Measurements from ENCODE around the gene SBF2. TPM values are rescaled to one million over a fixed set of nuclear protein-coding genes. Genes with fewer than 3 reads are reported as not detected.

Gene SBF2
- total RNA-seq, 1 experiment from 2014 or later, result 31.3 TPM

- Histone ChIP-seq H2AFZ (ENCODE audit: low read length) (no peak overlapping the region), H3K79me2 (ENCODE audit: low read length) (peaks cover 24% of the 10 kb centered on the region), H3K4me2 (ENCODE audit: low read length) (no peak overlapping the region)
These were observed 84.7 kb downstream of the SBF2 start for GRCh38 chr11:10209326-10209725.

GRCh38 chr11:10208131-10208575 is 85.9 kb downstream of the SBF2 start:
- H3K79me2 ChIP-seq (ENCODE audit: low read length), result peaks cover 26% of the 10 kb centered on the region
- DNase-seq (peak; percentile 74), ATAC-seq (peak; percentile 74)
- H3K9ac ChIP-seq (ENCODE audit: low read length), result no peak overlapping the region
- ChIA-PET POLR2A (ENCODE audit: unreplicated experiment) (interaction anchor here (0.7 kb wide), 1 partner anchor 49 kb away, joined by 6 read pairs; no protein-coding TSS in a partner anchor), CTCF (no interaction called here)
- intact Hi-C loops (cut with micrococcal nuclease), result loop anchor here (1.0 kb wide), 1 partner anchor 99 kb away; no protein-coding TSS in a partner anchor
- no peak for TF ChIP-seq EZH2 (IDR thresholded peaks at IDR 0.05; ENCODE audit: low read length, unreplicated experiment)
- no peak for TF ChIP-seq EZH2phosphoT487 (IDR thresholded peaks at IDR 0.05; ENCODE audit: borderline replicate concordance, low read length)
- TF ChIP-seq CTCF (conservative IDR thresholded peaks at IDR 0.05; ENCODE audit: low read depth, low read length), result peak; percentile 72
- no peak overlapping the region for H2AFZ ChIP-seq (ENCODE audit: low read length)
- no peak overlapping the region for H3K4me3 ChIP-seq (ENCODE audit: low read length)
- no peaks in the 10 kb centered on the region for H3K9me3 ChIP-seq (ENCODE audit: low read length)
- H3K36me3 ChIP-seq (ENCODE audit: low read depth, low read length), result no peaks in the 10 kb centered on the region
- H3K4me1 ChIP-seq (ENCODE audit: insufficient read depth, low read length), result no peaks in the 10 kb centered on the region
- no peaks in the 10 kb centered on the region for H3F3A ChIP-seq (ENCODE audit: low read length, unreplicated experiment)
- no peak overlapping the region for H3K27ac ChIP-seq (ENCODE audit: low read length)
- H3K4me2 ChIP-seq (ENCODE audit: low read length), result no peak overlapping the region
- no peaks in the 10 kb centered on the region for H4K20me1 ChIP-seq (ENCODE audit: low read length)
- no TSS peak for BruUV-seq (replicated peaks)
- no peaks in the 10 kb centered on the region for H3K9me2 ChIP-seq (replicated peaks; ENCODE audit: low read length)
- H3K27me3 ChIP-seq (ENCODE audit: low read length), result no peaks in the 10 kb centered on the region

More at GRCh38 chr11:10209326-10209725, 84.7 kb downstream of the SBF2 start:
- DNase-seq, result no peak
- Histone ChIP-seq H3K9ac (ENCODE audit: low read length) (no peak overlapping the region), H3K36me3 (ENCODE audit: low read depth, low read length) (no peaks in the 10 kb centered on the region), H3K27me3 (ENCODE audit: low read length) (no peaks in the 10 kb centered on the region), H3K9me2 (replicated peaks; ENCODE audit: low read length) (no peaks in the 10 kb centered on the region), H3K9me3 (ENCODE audit: low read length) (no peaks in the 10 kb centered on the region), H3K4me1 (ENCODE audit: insufficient read depth, low read length) (no peaks in the 10 kb centered on the region), H3K27ac (ENCODE audit: low read length) (no peak overlapping the region), H4K20me1 (ENCODE audit: low read length) (no peaks in the 10 kb centered on the region), H3F3A (ENCODE audit: low read length, unreplicated experiment) (no peaks in the 10 kb centered on the region), H3K4me3 (ENCODE audit: low read length) (no peak overlapping the region)
- ATAC-seq, result no peak
- intact Hi-C loops (cut with micrococcal nuclease), result no loop called here
- TF ChIP-seq EZH2 (IDR thresholded peaks at IDR 0.05; ENCODE audit: low read length, unreplicated experiment), result no peak
- no peak for TF ChIP-seq CTCF (conservative IDR thresholded peaks at IDR 0.05; ENCODE audit: low read depth, low read length)
- no peak for TF ChIP-seq EZH2phosphoT487 (IDR thresholded peaks at IDR 0.05; ENCODE audit: borderline replicate concordance, low read length)
- BruUV-seq (replicated peaks), result no TSS peak
- ChIA-PET POLR2A (ENCODE audit: unreplicated experiment) (no interaction called here), CTCF (interaction anchor here (0.6 kb wide), 1 partner anchor 181 kb away, joined by 3 read pairs; no protein-coding TSS in a partner anchor)

GRCh38 chr11:10205928-10206327 is 88.1 kb downstream of the SBF2 start:
- intact Hi-C loops (cut with micrococcal nuclease), result no loop called here
- no peaks in the 10 kb centered on the region for H3K4me1 ChIP-seq (ENCODE audit: insufficient read depth, low read length)
- no peaks in the 10 kb centered on the region for H3K27me3 ChIP-seq (ENCODE audit: low read length)
- no peak overlapping the region for H2AFZ ChIP-seq (ENCODE audit: low read length)
- H3K4me3 ChIP-seq (ENCODE audit: low read length), result no peak overlapping the region
- H3K9me2 ChIP-seq (replicated peaks; ENCODE audit: low read length), result no peaks in the 10 kb centered on the region
- H3F3A ChIP-seq (ENCODE audit: low read length, unreplicated experiment), result no peaks in the 10 kb centered on the region
- ATAC-seq (no peak), DNase-seq (no peak)
- no peak overlapping the region for H3K9ac ChIP-seq (ENCODE audit: low read length)
- H3K36me3 ChIP-seq (ENCODE audit: low read depth, low read length), result no peaks in the 10 kb centered on the region
- H4K20me1 ChIP-seq (ENCODE audit: low read length), result no peaks in the 10 kb centered on the region
- CTCF ChIA-PET, result interaction anchor here (0.6 kb wide), 1 partner anchor 18 kb away, joined by 6 read pairs; no protein-coding TSS in a partner anchor
- H3K79me2 ChIP-seq (ENCODE audit: low read length), result peaks cover 26% of the 10 kb centered on the region
- TF ChIP-seq EZH2phosphoT487 (IDR thresholded peaks at IDR 0.05; ENCODE audit: borderline replicate concordance, low read length) (no peak), CTCF (conservative IDR thresholded peaks at IDR 0.05; ENCODE audit: low read depth, low read length) (no peak), EZH2 (IDR thresholded peaks at IDR 0.05; ENCODE audit: low read length, unreplicated experiment) (no peak)
- no TSS peak for BruUV-seq (replicated peaks)
- POLR2A ChIA-PET (ENCODE audit: unreplicated experiment), result no interaction called here
- H3K27ac ChIP-seq (ENCODE audit: low read length), result no peak overlapping the region
- no peaks in the 10 kb centered on the region for H3K9me3 ChIP-seq (ENCODE audit: low read length)
- no peak overlapping the region for H3K4me2 ChIP-seq (ENCODE audit: low read length)
